Renal cortical epithelial cell (primary cell): ENCODE measurements around the gene RLN1. TPM values are rescaled to one million over a fixed set of nuclear protein-coding genes. Genes with fewer than 3 reads are reported as not detected.
"Not testable (repeated sequence)": the region's sequence is repeated elsewhere in the genome, so short reads cannot be mapped to it uniquely, and the experiment has no call there.

Experiments
- DNase-seq: peaks from one replicate; pipeline ENCODE4 v3.0.0-alpha.2; 2011; ENCODE audit warnings: low read depth
- total RNA-seq: library from RNA; depleted of rRNA; stranded (reverse); fragments of >200 nt; gene quantifications from 2 replicates; pipeline ENCODE4 v1.2.3, GENCODE V29; 2014

Gene RLN1
- total RNA-seq, 1 donor from 2014 or later = 1.1 TPM

GRCh38 chr9:5321601-5322000 lies 18.1 kb downstream of the RLN1 start:
- DNase-seq = not testable (repeated sequence)

- no peak for DNase-seq
Measured at GRCh38 chr9:5321058-5321457, 18.6 kb downstream of the RLN1 start.

- DNase-seq = not testable (repeated sequence)
Measured at GRCh38 chr9:5316406-5316805, 23.3 kb downstream of the RLN1 start.

- DNase-seq = no peak
Measured at GRCh38 chr9:5315187-5315923, 24.3 kb downstream of the RLN1 start.

GRCh38 chr9:5310851-5311250 lies 28.8 kb downstream of the RLN1 start:
- DNase-seq = no peak

- DNase-seq = no peak
Measured at GRCh38 chr9:5305741-5306140, 33.9 kb downstream of the RLN1 start.

GRCh38 chr9:5303840-5304795 lies 35.6 kb downstream of the RLN1 start, which contains the start of gene RLN2:
RLN2 (minus strand) TSS chr9:5304716; CDS start chr9:5304580, 136 bp downstream.
- not testable (repeated sequence) for DNase-seq

- no peak for DNase-seq
Measured at GRCh38 chr9:5301544-5301943, 38.1 kb downstream of the RLN1 start.

GRCh38 chr9:5292141-5292540 lies 47.5 kb downstream of the RLN1 start:
- no peak for DNase-seq

- no peak for DNase-seq
Measured at GRCh38 chr9:5288591-5288990, 51.1 kb downstream of the RLN1 start.

GRCh38 chr9:5286262-5286661 lies 53.4 kb downstream of the RLN1 start:
- no peak for DNase-seq

Other genes with a start within 250 kb of the RLN1 start
- not detected in 2 replicates for gene INSL6, start 154.2 kb downstream of the RLN1 start, total RNA-seq
- not detected in 2 replicates for gene INSL4, start 108.5 kb downstream of the RLN1 start, total RNA-seq
- 0.52 and 1.1 TPM in 2 replicates for gene RLN2, start 35.2 kb downstream of the RLN1 start, total RNA-seq
- gene PLGRKT, start 98.0 kb upstream of the RLN1 start, total RNA-seq = 19.8 and 53.1 TPM in 2 replicates
- 9.8 and 20.7 TPM in 2 replicates for gene CD274, start 110.7 kb upstream of the RLN1 start, total RNA-seq
- 1.9 and 6.1 TPM in 2 replicates for gene PDCD1LG2, start 170.7 kb upstream of the RLN1 start, total RNA-seq